BLaER1 treated with 17β-estradiol and CSF1 and Interleukin-3, amounts not matched to agents 10 nM and 100 nM (cell line): Measurements from ENCODE around the gene C19orf47.
A peak's percentile ranks its signal among the peaks of the same experiment; 100 is the strongest.

ENCODE experiments used
- H3K27ac ChIP-seq, 11 experiments: shearing (Covaris generic); formaldehyde crosslinking; 2 replicates each; pipeline ENCODE4 v1.8.1; 2022
- H3K27me3 ChIP-seq, 11 experiments: shearing (Covaris generic); formaldehyde crosslinking; 2 replicates each; pipeline ENCODE4 v1.8.1; 2022
- H3K36me3 ChIP-seq, 11 experiments: shearing (Covaris generic); formaldehyde crosslinking; 2 replicates each; pipeline ENCODE4 v1.8.1; 2022
- H3K4me1 ChIP-seq, 10 experiments: shearing (Covaris generic); formaldehyde crosslinking; 2 replicates each; pipeline ENCODE4 v1.8.1; 2022
- H3K4me2 ChIP-seq, 11 experiments: shearing (Covaris generic); formaldehyde crosslinking; 2 replicates each; pipeline ENCODE4 v1.8.1; 2022
- H3K4me3 ChIP-seq, 10 experiments: shearing (Covaris generic); formaldehyde crosslinking; 2 replicates each; pipeline ENCODE4 v1.8.1; 2022
- H3K9ac ChIP-seq, 11 experiments: shearing (Covaris generic); formaldehyde crosslinking; 2 replicates each; pipeline ENCODE4 v1.8.1; 2022
- H3K9me3 ChIP-seq, 11 experiments: shearing (Covaris generic); formaldehyde crosslinking; replicated peaks in 1 of 11; 2 replicates each; pipeline ENCODE4 v1.8.1; 2022
- H4K20me1 ChIP-seq, 11 experiments: shearing (Covaris generic); formaldehyde crosslinking; 2 replicates each; pipeline ENCODE4 v1.8.1; 2022
- Cebpa-rat ChIP-seq, 11 experiments: shearing (Covaris generic); IDR thresholded peaks; 2 replicates each; pipeline ENCODE4 v1.8.1; 2022

C19orf47 gene

DNA sequence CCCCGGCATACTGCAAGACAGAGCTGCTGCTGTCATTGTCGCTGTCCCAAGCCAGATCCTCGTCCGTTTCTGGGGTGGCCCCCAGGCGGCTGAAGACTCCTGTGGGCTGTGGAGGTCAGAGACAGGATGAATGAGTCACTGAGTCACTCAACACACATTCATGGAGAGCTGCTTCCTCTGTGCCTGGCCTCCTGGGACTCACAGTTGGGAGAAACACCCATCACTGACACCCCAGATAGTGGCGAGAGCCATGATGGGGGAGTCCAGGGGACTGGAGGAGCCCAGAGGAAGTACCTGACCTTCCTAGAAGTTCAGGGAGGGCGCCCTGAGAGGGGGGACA is 26.0 kb downstream of the C19orf47 start:
- H3K9ac ChIP-seq, result no peak overlapping the region
- no peaks in the 10 kb centered on the region for H3K9me3 ChIP-seq
- no peaks in the 10 kb centered on the region for H3K27me3 ChIP-seq
- peak overlapping the region in 1 of 11 experiments; percentile 4; a peak in 2 of 22 replicates for H3K27ac ChIP-seq
- no peak overlapping the region for H3K4me2 ChIP-seq
- TF ChIP-seq Cebpa-rat (IDR thresholded peaks at IDR 0.05), result no peak
- no peak overlapping the region for H3K4me3 ChIP-seq
- peaks cover 79 to 99% (median 89%) of the 10 kb centered on the region in 11 experiments for H3K36me3 ChIP-seq
- peaks cover 0 to 9% (median 0%) of the 10 kb centered on the region in 10 experiments; a peak in 3 of 20 replicates for H3K4me1 ChIP-seq
- H4K20me1 ChIP-seq, result peaks cover 0 to 29% (median 0%) of the 10 kb centered on the region in 11 experiments; a peak in 5 of 22 replicates

DNA sequence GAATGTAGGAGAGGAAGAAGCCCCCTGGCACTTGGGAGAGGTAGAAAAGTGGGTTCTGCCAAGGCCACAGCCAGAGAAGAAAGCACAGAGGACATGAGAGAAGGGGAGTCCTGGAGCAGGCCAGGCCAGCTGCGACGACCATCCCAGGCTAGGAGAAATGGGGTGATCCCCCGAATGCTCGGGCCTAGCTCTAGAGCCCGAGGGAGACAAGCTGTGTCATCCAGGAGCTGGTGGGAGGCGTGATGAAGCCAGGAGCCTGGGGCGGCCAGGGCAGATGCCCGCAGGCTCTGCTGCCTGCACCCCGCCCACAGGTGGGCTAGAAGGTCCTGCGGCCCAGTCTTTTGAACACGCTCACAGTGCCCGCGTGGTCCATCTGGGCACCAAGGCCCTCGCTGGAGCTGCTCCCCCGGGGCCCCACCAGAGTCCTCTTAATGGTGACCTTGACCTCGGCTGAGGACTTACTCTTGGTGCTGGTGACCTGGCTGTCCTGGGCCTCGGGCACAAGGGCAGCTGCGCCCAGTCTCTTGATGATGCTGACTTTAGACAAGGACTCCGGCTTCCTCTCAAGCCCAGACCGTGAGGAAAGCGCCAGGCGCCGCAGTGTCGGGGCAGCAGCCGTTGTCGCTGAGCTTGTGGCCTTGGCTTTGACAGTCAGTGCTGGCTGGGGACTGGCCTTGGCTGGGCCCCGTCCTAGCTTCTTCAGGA is 26.5 kb downstream of the C19orf47 start:
- H3K4me2 ChIP-seq, result no peak overlapping the region
- H3K9me3 ChIP-seq, result no peaks in the 10 kb centered on the region
- H3K9ac ChIP-seq, result peak overlapping the region in 1 of 11 experiments; percentile 40; a peak in 1 of 22 replicates
- no peak for TF ChIP-seq Cebpa-rat (IDR thresholded peaks at IDR 0.05)
- H3K4me3 ChIP-seq, result no peak overlapping the region
- peaks cover 0 to 9% (median 0%) of the 10 kb centered on the region in 10 experiments; a peak in 3 of 20 replicates for H3K4me1 ChIP-seq
- peak overlapping the region in 1 of 11 experiments; percentile 4; a peak in 2 of 22 replicates for H3K27ac ChIP-seq
- H3K36me3 ChIP-seq, result peaks cover 74 to 99% (median 91%) of the 10 kb centered on the region in 11 experiments
- H4K20me1 ChIP-seq, result peaks cover 0 to 29% (median 0%) of the 10 kb centered on the region in 11 experiments; a peak in 5 of 22 replicates
- H3K27me3 ChIP-seq, result no peaks in the 10 kb centered on the region

DNA sequence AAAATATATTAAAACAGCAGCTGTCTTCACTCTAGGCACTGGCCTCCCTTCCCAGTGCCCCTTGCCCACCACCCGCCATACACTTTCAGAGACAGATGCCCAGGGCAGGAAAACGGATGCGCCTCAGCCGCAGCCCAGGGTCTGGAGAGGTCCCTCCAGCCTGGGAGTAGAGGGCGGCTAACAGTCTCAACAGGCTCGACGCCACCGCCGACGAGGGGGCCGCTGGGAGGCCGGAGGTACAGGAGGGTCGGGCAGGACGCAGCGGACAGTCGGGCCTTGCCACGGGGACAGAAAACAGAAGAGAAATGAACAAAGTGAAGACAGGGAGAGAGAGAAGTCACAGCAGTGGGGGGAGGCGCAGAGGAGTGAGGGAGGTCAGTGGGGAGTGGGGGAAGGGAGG is 27.1 kb downstream of the C19orf47 start:
- Histone ChIP-seq H3K27ac (no peak overlapping the region; a peak in 1 of 22 replicates), H3K4me3 (no peak overlapping the region), H4K20me1 (peaks cover 0 to 29% (median 0%) of the 10 kb centered on the region in 11 experiments; a peak in 5 of 22 replicates), H3K36me3 (peaks cover 72 to 99% (median 91%) of the 10 kb centered on the region in 11 experiments), H3K27me3 (no peaks in the 10 kb centered on the region), H3K4me2 (no peak overlapping the region), H3K9ac (no peak overlapping the region), H3K9me3 (no peaks in the 10 kb centered on the region), H3K4me1 (peaks cover 0 to 10% (median 4%) of the 10 kb centered on the region in 10 experiments; a peak in 6 of 20 replicates)
- TF ChIP-seq Cebpa-rat (IDR thresholded peaks at IDR 0.05), result no peak

DNA sequence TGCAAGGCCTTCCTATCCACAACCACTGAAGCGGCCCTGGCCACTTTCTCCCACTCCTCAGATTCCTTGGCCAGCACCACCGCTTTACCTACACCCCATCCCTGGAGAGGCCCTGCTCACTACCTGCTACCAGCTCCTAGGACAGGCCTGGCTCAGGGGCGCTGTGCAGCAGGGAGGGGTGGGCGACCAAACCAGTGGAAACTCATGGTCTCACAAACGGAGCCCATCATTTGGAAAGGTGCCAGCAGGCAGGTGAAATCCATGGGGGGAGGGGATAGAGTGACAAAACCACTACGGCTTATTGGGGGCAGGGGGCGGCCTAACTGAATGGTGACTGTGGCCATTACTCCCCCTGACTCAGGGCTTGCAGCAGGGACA is 27.6 kb downstream of the C19orf47 start:
- H3K9me3 ChIP-seq, result no peaks in the 10 kb centered on the region
- H3K36me3 ChIP-seq, result peaks cover 69 to 99% (median 86%) of the 10 kb centered on the region in 11 experiments
- no peaks in the 10 kb centered on the region for H3K27me3 ChIP-seq
- no peak overlapping the region for H3K9ac ChIP-seq
- no peak overlapping the region for H3K4me2 ChIP-seq
- no peak for TF ChIP-seq Cebpa-rat (IDR thresholded peaks at IDR 0.05)
- no peak overlapping the region for H3K27ac ChIP-seq
- no peak overlapping the region for H3K4me3 ChIP-seq
- H3K4me1 ChIP-seq, result peaks cover 0 to 11% (median 6%) of the 10 kb centered on the region in 10 experiments; a peak in 6 of 20 replicates
- H4K20me1 ChIP-seq, result peaks cover 0 to 29% (median 0%) of the 10 kb centered on the region in 11 experiments; a peak in 4 of 22 replicates

DNA sequence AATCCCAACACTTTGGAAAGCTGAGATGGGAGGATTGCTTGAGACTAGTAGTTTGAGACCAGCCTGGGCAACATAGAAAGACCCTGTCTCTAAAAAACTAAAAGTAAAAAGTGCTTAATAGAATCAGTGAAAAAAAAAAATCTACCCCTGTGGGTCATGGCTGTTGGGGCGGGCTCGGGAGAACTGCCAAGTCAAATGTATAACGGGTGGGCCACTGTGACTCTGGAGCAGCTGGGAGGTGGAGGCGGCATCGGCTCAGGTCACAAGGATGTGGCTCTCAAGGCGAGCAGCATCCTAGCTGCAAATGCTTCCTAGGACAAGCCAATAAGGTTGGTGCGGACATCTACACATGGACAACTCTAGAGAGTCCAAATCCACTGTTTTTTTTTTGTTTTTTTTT is 30.9 kb downstream of the C19orf47 start:
- Histone ChIP-seq H3K27me3 (no peaks in the 10 kb centered on the region), H3K27ac (no peak overlapping the region), H3K9me3 (peaks cover 0 to 10% (median 5%) of the 10 kb centered on the region in 11 experiments; a peak in 11 of 22 replicates), H3K36me3 (peaks cover 44 to 85% (median 56%) of the 10 kb centered on the region in 11 experiments), H3K4me3 (no peak overlapping the region), H4K20me1 (peaks cover 0 to 14% (median 0%) of the 10 kb centered on the region in 11 experiments; a peak in 3 of 22 replicates), H3K9ac (no peak overlapping the region), H3K4me1 (peaks cover 11 to 20% (median 16%) of the 10 kb centered on the region in 10 experiments; a peak in 18 of 20 replicates), H3K4me2 (no peak overlapping the region)
- no peak for TF ChIP-seq Cebpa-rat (IDR thresholded peaks at IDR 0.05)

DNA sequence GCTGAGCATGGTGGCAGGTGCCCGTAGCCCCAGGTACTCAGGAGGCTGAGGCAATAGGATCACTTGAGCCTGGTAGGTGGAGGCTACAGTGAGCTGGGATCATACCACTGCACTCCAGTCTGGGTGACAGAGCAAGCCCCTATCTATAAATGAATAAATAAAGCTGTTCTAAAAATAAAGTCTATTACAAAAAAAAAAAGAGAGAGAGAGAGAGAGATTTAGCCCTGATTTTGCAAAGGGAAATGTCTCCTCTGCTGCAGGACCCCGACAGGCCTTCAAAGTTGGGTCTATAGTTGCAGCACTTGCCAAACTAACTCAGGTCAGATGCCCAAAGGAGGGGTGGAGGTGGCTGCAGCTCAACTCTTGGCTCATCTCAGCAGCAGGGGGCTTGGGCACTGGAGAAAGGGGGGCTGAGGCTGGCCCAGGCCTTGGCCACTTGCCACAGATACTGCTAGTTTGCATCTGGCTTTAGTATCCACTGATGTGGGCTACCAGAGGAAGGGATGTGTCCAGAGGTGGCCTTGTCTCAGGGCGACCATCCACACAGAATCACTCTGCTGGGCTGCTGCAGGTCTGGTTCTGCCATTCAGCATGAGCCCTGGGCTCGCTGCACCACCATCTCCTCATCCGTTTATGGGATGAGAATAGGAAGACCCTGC is 32.3 kb downstream of the C19orf47 start:
- Histone ChIP-seq H3K4me2 (0 out of 22 replicates have a peak overlapping the region, but pooled peaks of 1 of the 11 experiments have one; percentile 15), H3K4me3 (no peak overlapping the region), H3K4me1 (peaks cover 11 to 21% (median 14%) of the 10 kb centered on the region in 10 experiments; a peak in 18 of 20 replicates), H3K27ac (no peak overlapping the region), H4K20me1 (peaks cover 0 to 12% (median 0%) of the 10 kb centered on the region in 11 experiments; a peak in 2 of 22 replicates), H3K9ac (no peak overlapping the region), H3K27me3 (no peaks in the 10 kb centered on the region), H3K36me3 (peaks cover 30 to 71% (median 44%) of the 10 kb centered on the region in 11 experiments), H3K9me3 (peaks cover 0 to 22% (median 9%) of the 10 kb centered on the region in 11 experiments; a peak in 11 of 22 replicates)
- TF ChIP-seq Cebpa-rat (IDR thresholded peaks at IDR 0.05), result no peak

DNA sequence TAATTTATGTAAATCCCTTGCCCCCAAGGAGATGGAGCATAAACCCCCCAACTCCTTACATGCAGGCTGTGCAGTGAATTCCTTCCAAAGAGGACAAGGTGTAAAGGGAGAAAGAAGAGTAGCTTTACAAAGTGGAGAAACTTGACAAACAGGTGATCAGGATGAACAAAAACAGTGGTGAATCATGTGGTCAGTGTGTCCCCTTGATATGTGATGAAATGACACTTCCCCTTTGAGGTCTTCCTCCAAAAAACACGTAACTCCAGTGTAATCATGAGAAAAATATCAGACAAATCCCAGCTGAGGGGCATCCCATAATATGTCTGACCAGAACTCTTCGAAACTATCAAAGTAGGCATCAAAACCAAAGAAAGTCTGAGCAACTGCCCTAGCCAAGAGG is 33.5 kb downstream of the C19orf47 start:
- Histone ChIP-seq H4K20me1 (peaks cover 0 to 8% (median 0%) of the 10 kb centered on the region in 11 experiments; a peak in 1 of 22 replicates), H3K27ac (peak overlapping the region in 1 of 11 experiments; percentile 17; a peak in 1 of 22 replicates), H3K36me3 (peaks cover 20 to 58% (median 33%) of the 10 kb centered on the region in 11 experiments; a peak in 19 of 22 replicates), H3K9ac (0 out of 22 replicates have a peak overlapping the region, but pooled peaks of 1 of the 11 experiments have one; percentile 11), H3K4me1 (peaks cover 11 to 21% (median 17%) of the 10 kb centered on the region in 10 experiments; a peak in 18 of 20 replicates), H3K4me2 (peak overlapping the region in 8 of 11 experiments; percentile 8 to 66 (median 28); a peak in 10 of 22 replicates), H3K4me3 (no peak overlapping the region), H3K9me3 (peaks cover 0 to 22% (median 9%) of the 10 kb centered on the region in 11 experiments; a peak in 11 of 22 replicates), H3K27me3 (no peaks in the 10 kb centered on the region)
- TF ChIP-seq Cebpa-rat (IDR thresholded peaks at IDR 0.05), result no peak

DNA sequence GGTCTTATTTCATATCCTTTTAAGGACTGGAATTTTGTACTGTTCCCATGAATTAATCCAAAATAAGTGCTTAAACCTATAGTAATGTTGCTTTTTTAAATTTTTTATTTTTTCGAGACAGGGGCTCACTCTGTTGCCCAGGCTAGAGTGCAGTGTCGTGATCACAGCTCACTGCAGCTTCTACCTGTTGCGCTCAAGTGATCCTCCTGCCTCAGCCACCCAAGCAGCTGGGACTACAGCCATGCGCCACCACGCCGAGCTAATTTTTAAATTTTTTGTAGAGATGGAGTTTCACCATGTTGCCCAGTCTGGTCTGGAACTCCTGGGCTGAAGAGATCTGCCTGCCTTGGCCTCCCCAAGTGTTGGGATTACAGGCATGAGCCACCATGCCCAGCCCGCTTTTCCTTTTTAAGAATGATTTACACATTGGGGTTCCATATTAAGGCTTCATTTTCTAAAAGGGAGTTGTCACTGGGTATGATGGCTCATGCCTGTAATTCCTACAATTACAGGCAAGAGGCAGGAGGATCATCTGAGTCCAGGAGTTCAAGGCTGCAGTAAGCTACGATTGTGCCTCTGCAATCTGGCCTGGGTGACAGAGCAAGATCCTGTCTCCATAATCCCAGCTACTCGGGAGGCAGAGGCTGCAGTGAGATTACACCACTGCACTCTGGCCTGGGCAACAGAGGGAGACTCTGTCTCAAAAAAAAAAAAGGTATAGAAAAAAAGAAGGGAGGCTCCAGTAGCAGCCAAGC is 34.8 kb downstream of the C19orf47 start:
- H3K9ac ChIP-seq, result no peak overlapping the region
- peaks cover 0 to 22% (median 9%) of the 10 kb centered on the region in 11 experiments; a peak in 11 of 22 replicates for H3K9me3 ChIP-seq
- no peaks in the 10 kb centered on the region for H3K27me3 ChIP-seq
- TF ChIP-seq Cebpa-rat (IDR thresholded peaks at IDR 0.05), result no peak
- H3K4me1 ChIP-seq, result peaks cover 13 to 23% (median 18%) of the 10 kb centered on the region in 10 experiments; a peak in 18 of 20 replicates
- H3K36me3 ChIP-seq, result peaks cover 15 to 46% (median 27%) of the 10 kb centered on the region in 11 experiments; a peak in 19 of 22 replicates
- H4K20me1 ChIP-seq, result peaks cover 0 to 8% (median 0%) of the 10 kb centered on the region in 11 experiments; a peak in 1 of 22 replicates
- H3K4me3 ChIP-seq, result no peak overlapping the region
- no peak overlapping the region for H3K27ac ChIP-seq
- H3K4me2 ChIP-seq, result no peak overlapping the region
